Keratinocyte (primary cell): ENCODE data around the gene SIGLEC14. TPM values are rescaled to one million over a fixed set of nuclear protein-coding genes. Genes with fewer than 3 reads are reported as not detected.

Experiments
- DNase-seq: peaks from one replicate; pipeline ENCODE4 v3.0.0-alpha.2; 2011; ENCODE audit warnings: low read depth, missing footprints, low spot score
- FAIRE-seq: peaks from 2 replicates; lab custom pipeline; 2011; peaks lifted over from hg19 to GRCh38; lab: Jason Lieb, UNC
- H2AFZ ChIP-seq: 2 replicates; pipeline ENCODE4 v1.6.0; 2012; ENCODE audit warnings: low read length, control low read depth, inconsistent platforms; ENCODE audit not compliant: control insufficient read depth
- H3K27ac ChIP-seq: 2 replicates; pipeline ENCODE4 v1.5.1; 2011; ENCODE audit warnings: low read length; ENCODE audit not compliant: control insufficient read depth, insufficient read depth
- H3K27me3 ChIP-seq: 3 replicates; pipeline ENCODE4 v1.6.0; 2011; ENCODE audit warnings: low read length; ENCODE audit not compliant: control insufficient read depth, insufficient read depth; ENCODE audit errors: extremely low read depth
- H3K36me3 ChIP-seq, 2 experiments: 2 replicates in 1 of 2; 3 replicates in 1 of 2; pipeline ENCODE4 v1.5.1; 2011; ENCODE audit warnings: low read length in 2 of 2, mild to moderate bottlenecking in 1 of 2; ENCODE audit not compliant: control insufficient read depth in 2 of 2, insufficient read depth in 2 of 2; ENCODE audit errors: extremely low read depth in 1 of 2
- H3K4me1 ChIP-seq: 3 replicates; pipeline ENCODE4 v1.5.1; 2011; ENCODE audit warnings: low read length; ENCODE audit not compliant: control insufficient read depth, insufficient read depth; ENCODE audit errors: extremely low read depth
- H3K4me2 ChIP-seq: 3 replicates; pipeline ENCODE4 v1.6.0; 2011; ENCODE audit warnings: low read depth, low read length; ENCODE audit not compliant: control insufficient read depth, insufficient read depth; ENCODE audit errors: extremely low read depth
- H3K4me3 ChIP-seq, 3 experiments: fragments of 200-600 bp in 1 of 3; sonication (generic) in 1 of 3; 2 replicates in 2 of 3; 3 replicates in 1 of 3; pipeline ENCODE4 v1.5.1; 2011 to 2016; ENCODE audit warnings: low read length in 3 of 3, mild to moderate bottlenecking in 3 of 3, control low read depth in 2 of 3, inconsistent platforms in 1 of 3, low read depth in 1 of 3, mixed read lengths in 1 of 3, mixed run types in 1 of 3, moderate library complexity in 1 of 3; ENCODE audit not compliant: control insufficient read depth in 2 of 3, insufficient read depth in 2 of 3; ENCODE audit errors: extremely low read depth in 1 of 3
- H3K79me2 ChIP-seq: 2 replicates; pipeline ENCODE4 v1.6.0; 2012; ENCODE audit warnings: low read length; ENCODE audit not compliant: control insufficient read depth, insufficient read depth
- H3K9ac ChIP-seq: 3 replicates; pipeline ENCODE4 v1.6.0; 2011; ENCODE audit warnings: low read length; ENCODE audit not compliant: control insufficient read depth, insufficient read depth; ENCODE audit errors: extremely low read depth
- H3K9me1 ChIP-seq: 3 replicates; pipeline ENCODE4 v1.6.0; 2011; ENCODE audit warnings: low read length; ENCODE audit not compliant: control insufficient read depth, insufficient read depth; ENCODE audit errors: extremely low read depth
- H3K9me3 ChIP-seq: 2 replicates; pipeline ENCODE4 v1.5.1; 2012; ENCODE audit warnings: low read depth, low read length; ENCODE audit not compliant: control insufficient read depth
- H4K20me1 ChIP-seq: 3 replicates; pipeline ENCODE4 v1.6.0; 2011; ENCODE audit warnings: low read length; ENCODE audit not compliant: control insufficient read depth, insufficient read depth; ENCODE audit errors: extremely low read depth
- EZH2 ChIP-seq: IDR thresholded peaks from one replicate; pipeline ENCODE4 v1.6.1; 2012; ENCODE audit warnings: inconsistent platforms, mild to moderate bottlenecking, low read length, moderate library complexity
- dilution Hi-C: fragments of 300-500 bp; cut with MboI; formaldehyde crosslinking; loops from one replicate; pipeline ENCODE4 v1.7.0; 2020; ENCODE audit warnings: low sequenced_read_pairs; ENCODE audit not compliant: extremely low pct_ligation_motif_present
- polyA plus RNA-seq, 5 experiments: library from polyadenylated mRNA; depleted of rRNA in 3 of 5; stranded (reverse) in 3 of 5; stranded (forward) in 1 of 5; unstranded in 1 of 5; fragments of >200 nt; gene quantifications; 1 replicate in 1 of 5; 2 replicates in 3 of 5; 3 replicates in 1 of 5; pipeline versions ENCODE4 v1.2.1 to v1.2.3, GENCODE V29; 2011 to 2012; ENCODE audit warnings: missing spikeins in 2 of 5, low read depth in 1 of 5, low replicate concordance in 1 of 5
- TF ChIP-seq, protein P1 (sequence below), 3 experiments: IDR thresholded peaks in 1 of 3; conservative IDR thresholded peaks in 1 of 3; optimal IDR thresholded peaks in 1 of 3; 2 replicates in 2 of 3; 3 replicates in 1 of 3; pipeline versions ENCODE3 to v1.5.1; 2011; ENCODE audit warnings: low read length in 3 of 3, mild to moderate bottlenecking in 3 of 3, moderate library complexity in 2 of 3, control low read depth in 1 of 3, inconsistent platforms in 1 of 3; ENCODE audit not compliant: insufficient read depth in 2 of 3; ENCODE audit errors: extremely low read depth in 1 of 3

SIGLEC14 gene
- polyA plus RNA-seq, 1 donor (not counting 4 experiments of a cell fraction or from before 2014, with no cell fraction given), result not detected

DNA sequence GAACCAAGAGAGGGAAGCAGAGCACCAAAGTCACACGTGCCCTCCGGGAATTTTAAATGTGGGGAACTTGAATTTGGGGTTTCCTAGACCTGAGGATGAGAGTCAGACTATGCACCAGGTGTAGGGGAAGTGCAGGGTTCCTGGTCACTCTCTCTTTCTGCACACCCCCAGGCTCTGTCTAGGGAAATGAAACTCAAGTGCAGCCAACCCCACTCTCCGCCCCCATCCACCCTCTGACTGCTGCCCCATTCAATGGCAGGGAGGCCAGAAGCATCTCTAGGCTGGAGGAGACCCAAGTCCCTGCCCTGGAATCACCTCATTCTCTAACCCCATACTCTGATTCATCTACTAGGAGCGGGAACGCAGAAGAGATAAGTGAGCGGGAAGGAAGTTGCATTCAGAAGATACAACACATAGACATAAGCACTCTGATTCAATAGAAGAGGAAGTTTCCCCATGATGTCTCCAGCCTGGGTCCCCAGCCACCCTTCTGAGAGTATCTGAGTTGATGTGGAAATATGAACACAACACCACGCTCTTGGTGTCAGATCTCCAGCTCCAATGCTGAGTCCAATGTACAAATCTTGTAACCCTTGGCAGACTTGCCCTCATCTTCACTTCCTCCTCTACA, 4.7 kb upstream of the SIGLEC14 start:
- Histone ChIP-seq H3K79me2 (no peaks in the 10 kb centered on the region), H3K9me1 (no peaks in the 10 kb centered on the region), H3K9ac (no peak overlapping the region), H3K4me1 (no peaks in the 10 kb centered on the region), H3K27ac (no peak overlapping the region), H3K27me3 (no peaks in the 10 kb centered on the region), H2AFZ (no peak overlapping the region), H4K20me1 (no peaks in the 10 kb centered on the region), H3K4me3 (no peak overlapping the region), H3K4me2 (no peak overlapping the region), H3K36me3 (no peaks in the 10 kb centered on the region), H3K9me3 (no peaks in the 10 kb centered on the region)
- FAIRE-seq (no peak), DNase-seq (no peak)
- TF ChIP-seq EZH2, result no peak
- TF ChIP-seq, protein P1, sequence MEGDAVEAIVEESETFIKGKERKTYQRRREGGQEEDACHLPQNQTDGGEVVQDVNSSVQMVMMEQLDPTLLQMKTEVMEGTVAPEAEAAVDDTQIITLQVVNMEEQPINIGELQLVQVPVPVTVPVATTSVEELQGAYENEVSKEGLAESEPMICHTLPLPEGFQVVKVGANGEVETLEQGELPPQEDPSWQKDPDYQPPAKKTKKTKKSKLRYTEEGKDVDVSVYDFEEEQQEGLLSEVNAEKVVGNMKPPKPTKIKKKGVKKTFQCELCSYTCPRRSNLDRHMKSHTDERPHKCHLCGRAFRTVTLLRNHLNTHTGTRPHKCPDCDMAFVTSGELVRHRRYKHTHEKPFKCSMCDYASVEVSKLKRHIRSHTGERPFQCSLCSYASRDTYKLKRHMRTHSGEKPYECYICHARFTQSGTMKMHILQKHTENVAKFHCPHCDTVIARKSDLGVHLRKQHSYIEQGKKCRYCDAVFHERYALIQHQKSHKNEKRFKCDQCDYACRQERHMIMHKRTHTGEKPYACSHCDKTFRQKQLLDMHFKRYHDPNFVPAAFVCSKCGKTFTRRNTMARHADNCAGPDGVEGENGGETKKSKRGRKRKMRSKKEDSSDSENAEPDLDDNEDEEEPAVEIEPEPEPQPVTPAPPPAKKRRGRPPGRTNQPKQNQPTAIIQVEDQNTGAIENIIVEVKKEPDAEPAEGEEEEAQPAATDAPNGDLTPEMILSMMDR (optimal IDR thresholded peaks at IDR 0.05 in 1 of 3, IDR thresholded peaks at IDR 0.05 in 1 of 3, conservative IDR thresholded peaks at IDR 0.05 in 1 of 3; ENCODE audit: extremely low read depth in 1 of 3, insufficient read depth in 2 of 3, low read length in 3 of 3), result no peak
- dilution Hi-C loops, result no loop called here

DNA sequence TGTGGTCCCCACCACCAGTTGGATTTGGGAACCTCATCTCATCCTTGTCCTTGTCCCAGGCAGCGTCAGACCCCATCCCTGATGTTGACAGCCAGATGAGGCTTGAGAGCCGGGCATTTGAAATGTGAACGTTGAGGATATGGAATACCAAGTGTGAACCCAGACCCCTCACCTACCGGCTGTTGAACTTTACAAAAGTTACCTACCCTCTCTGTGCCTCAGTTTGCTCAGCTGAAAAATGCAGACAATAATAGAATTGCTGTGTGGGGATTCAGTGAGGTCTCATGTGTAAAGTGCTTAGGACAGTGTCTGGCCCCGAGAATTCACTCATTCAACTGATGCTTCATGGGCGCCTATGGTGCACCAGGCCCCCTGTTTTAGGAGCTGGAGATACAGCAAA, 693 bp upstream of the SIGLEC14 start:
- Histone ChIP-seq H3K4me1 (no peaks in the 10 kb centered on the region), H3K9me3 (no peaks in the 10 kb centered on the region), H3K36me3 (no peaks in the 10 kb centered on the region), H3K27me3 (no peaks in the 10 kb centered on the region), H3K79me2 (no peaks in the 10 kb centered on the region), H3K4me3 (no peak overlapping the region), H3K9ac (no peak overlapping the region), H4K20me1 (no peaks in the 10 kb centered on the region), H3K9me1 (no peaks in the 10 kb centered on the region), H3K27ac (no peak overlapping the region), H3K4me2 (no peak overlapping the region), H2AFZ (no peak overlapping the region)
- no peak for DNase-seq
- dilution Hi-C loops, result no loop called here
- TF ChIP-seq, protein P1 (optimal IDR thresholded peaks at IDR 0.05 in 1 of 3, IDR thresholded peaks at IDR 0.05 in 1 of 3, conservative IDR thresholded peaks at IDR 0.05 in 1 of 3; ENCODE audit: extremely low read depth in 1 of 3, insufficient read depth in 2 of 3, low read length in 3 of 3), result no peak
- TF ChIP-seq EZH2, result no peak
- no peak for FAIRE-seq
